Measurements from ENCODE around the gene UBQLN2. TPM values are rescaled to one million over a fixed set of nuclear protein-coding genes. Genes with fewer than 3 reads are reported as not detected.

The UBQLN2 gene
- total RNA-seq, 1 experiment from 2014 or later = 22.6 TPM

DNA sequence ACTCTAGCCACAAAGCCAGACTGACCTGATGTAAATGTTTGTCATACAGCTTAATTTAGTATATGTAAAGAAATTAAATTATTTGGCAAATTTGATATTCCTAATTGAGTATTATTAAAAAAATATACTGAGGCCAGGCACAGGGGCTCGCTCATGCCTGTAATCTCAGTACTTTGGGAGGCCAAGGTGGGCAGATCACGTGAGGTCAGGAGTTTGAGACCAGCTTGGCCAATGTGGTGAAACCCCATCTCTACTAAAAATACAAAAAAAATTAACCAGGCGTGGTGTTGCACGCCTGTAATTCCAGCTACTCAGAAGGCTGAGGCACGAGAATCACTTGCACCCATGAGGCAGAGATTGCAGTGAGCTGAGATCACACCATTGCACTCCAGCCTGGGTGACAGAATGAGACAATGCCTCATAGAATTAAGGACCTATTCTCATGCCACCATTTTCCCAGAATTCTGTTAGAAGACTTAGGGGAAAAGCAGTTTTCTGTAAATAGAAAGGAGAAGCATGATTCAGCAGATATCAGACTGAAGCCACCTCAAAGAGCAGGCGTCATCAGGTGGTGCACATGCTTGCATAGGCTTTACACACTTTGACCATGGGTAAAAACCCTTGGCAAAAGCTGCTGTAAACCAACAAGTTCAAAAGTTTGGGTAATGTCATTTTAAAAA, 6.1 kb downstream of the UBQLN2 start:
- Mint-ChIP-seq H3K27me3 (ENCODE audit: insufficient read depth, unreplicated experiment) (no peaks in the 10 kb centered on the region), H3K27ac (ENCODE audit: unreplicated experiment) (no peak overlapping the region), H3K4me1 (ENCODE audit: low read depth, unreplicated experiment) (peaks cover 7% of the 10 kb centered on the region), H3K4me3 (ENCODE audit: unreplicated experiment) (no peak overlapping the region), H3K9me3 (ENCODE audit: unreplicated experiment) (no peaks in the 10 kb centered on the region), H3K36me3 (ENCODE audit: insufficient read depth, unreplicated experiment) (no peaks in the 10 kb centered on the region)
- no peaks in the 10 kb centered on the region for H3K27me3 ChIP-seq (replicated peaks; ENCODE audit: control insufficient read depth, insufficient read depth, low read length)
- no TSS peak for BruUV-seq (replicated peaks)
- no peak overlapping the region for H3K4me3 ChIP-seq (ENCODE audit: low read depth, low read length)
- H3K36me3 ChIP-seq (ENCODE audit: control insufficient read depth, insufficient read depth, low read length) = peaks cover 1% of the 10 kb centered on the region; the same call in 1 of the 2 replicates
- intact Hi-C loops (cut with micrococcal nuclease; ENCODE audit: unreplicated experiment) = no loop called here
- no peaks in the 10 kb centered on the region for H3K9me3 ChIP-seq
- TF ChIP-seq, protein P1, sequence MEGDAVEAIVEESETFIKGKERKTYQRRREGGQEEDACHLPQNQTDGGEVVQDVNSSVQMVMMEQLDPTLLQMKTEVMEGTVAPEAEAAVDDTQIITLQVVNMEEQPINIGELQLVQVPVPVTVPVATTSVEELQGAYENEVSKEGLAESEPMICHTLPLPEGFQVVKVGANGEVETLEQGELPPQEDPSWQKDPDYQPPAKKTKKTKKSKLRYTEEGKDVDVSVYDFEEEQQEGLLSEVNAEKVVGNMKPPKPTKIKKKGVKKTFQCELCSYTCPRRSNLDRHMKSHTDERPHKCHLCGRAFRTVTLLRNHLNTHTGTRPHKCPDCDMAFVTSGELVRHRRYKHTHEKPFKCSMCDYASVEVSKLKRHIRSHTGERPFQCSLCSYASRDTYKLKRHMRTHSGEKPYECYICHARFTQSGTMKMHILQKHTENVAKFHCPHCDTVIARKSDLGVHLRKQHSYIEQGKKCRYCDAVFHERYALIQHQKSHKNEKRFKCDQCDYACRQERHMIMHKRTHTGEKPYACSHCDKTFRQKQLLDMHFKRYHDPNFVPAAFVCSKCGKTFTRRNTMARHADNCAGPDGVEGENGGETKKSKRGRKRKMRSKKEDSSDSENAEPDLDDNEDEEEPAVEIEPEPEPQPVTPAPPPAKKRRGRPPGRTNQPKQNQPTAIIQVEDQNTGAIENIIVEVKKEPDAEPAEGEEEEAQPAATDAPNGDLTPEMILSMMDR (IDR thresholded peaks at IDR 0.05; ENCODE audit: insufficient read depth in 1 of 2, low read depth in 1 of 2, low read length in 1 of 2, severe bottlenecking in 1 of 2, unreplicated experiment in 1 of 2) = no peak
- no peak for DNase-seq
- CTCF ChIA-PET = no interaction called here
- POLR2A ChIA-PET = no interaction called here
- H3K4me1 ChIP-seq = no peaks in the 10 kb centered on the region

DNA sequence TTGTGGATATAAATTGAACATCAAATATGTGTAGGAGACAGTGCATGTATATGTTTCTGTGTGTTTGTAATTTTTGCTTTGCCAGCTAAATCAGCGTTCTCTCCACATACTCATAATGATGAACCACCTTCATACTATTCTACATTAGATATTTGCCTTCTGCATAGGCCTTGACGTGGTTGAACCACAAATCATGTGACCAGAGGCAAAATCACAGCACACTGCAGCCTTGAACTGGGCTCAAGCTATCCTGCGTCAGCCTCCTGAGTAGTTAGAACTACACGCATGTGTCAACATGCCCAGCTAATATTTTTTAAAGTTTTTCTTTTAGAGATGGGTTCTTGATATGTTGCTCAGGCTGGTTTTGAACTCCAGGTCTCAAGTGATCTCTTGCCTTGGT, 9.5 kb downstream of the UBQLN2 start:
- H3K4me1 ChIP-seq = no peaks in the 10 kb centered on the region
- Mint-ChIP-seq H3K9me3 (ENCODE audit: unreplicated experiment) (no peaks in the 10 kb centered on the region), H3K4me1 (ENCODE audit: low read depth, unreplicated experiment) (no peaks in the 10 kb centered on the region), H3K4me3 (ENCODE audit: unreplicated experiment) (no peak overlapping the region), H3K27me3 (ENCODE audit: insufficient read depth, unreplicated experiment) (no peaks in the 10 kb centered on the region), H3K27ac (ENCODE audit: unreplicated experiment) (no peak overlapping the region), H3K36me3 (ENCODE audit: insufficient read depth, unreplicated experiment) (peaks cover 4% of the 10 kb centered on the region)
- H3K4me3 ChIP-seq (ENCODE audit: low read depth, low read length) = no peak overlapping the region
- no peaks in the 10 kb centered on the region for H3K27me3 ChIP-seq (replicated peaks; ENCODE audit: control insufficient read depth, insufficient read depth, low read length)
- intact Hi-C loops (cut with micrococcal nuclease; ENCODE audit: unreplicated experiment) = no loop called here
- no peaks in the 10 kb centered on the region for H3K9me3 ChIP-seq
- ChIA-PET CTCF (no interaction called here), POLR2A (no interaction called here)
- no TSS peak for BruUV-seq (replicated peaks)
- TF ChIP-seq, protein P1 (IDR thresholded peaks at IDR 0.05; ENCODE audit: insufficient read depth in 1 of 2, low read depth in 1 of 2, low read length in 1 of 2, severe bottlenecking in 1 of 2, unreplicated experiment in 1 of 2) = no peak
- H3K36me3 ChIP-seq (ENCODE audit: control insufficient read depth, insufficient read depth, low read length) = peaks cover 1% of the 10 kb centered on the region; the same call in 1 of the 2 replicates
- DNase-seq = no peak

DNA sequence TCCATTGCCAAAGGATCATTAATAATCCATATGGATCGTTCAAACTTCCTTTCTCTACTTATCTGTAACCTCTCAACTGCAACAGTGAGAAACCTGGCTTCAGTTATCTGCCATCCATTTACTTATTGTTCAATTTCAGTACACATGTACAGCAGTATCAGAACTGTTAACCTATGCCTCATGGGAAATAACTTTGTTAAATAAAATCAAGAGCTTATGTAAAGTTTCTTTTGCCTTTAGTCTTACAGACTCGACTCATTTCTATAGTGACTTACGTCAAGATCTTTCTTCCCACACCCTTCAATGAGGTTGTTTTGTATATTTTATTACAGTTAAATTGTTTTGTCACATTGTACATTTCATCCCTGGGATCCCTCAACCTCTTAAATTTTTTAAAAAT, 11.4 kb downstream of the UBQLN2 start:
- H3K4me3 Mint-ChIP-seq (ENCODE audit: unreplicated experiment) = no peak overlapping the region
- intact Hi-C loops (cut with micrococcal nuclease; ENCODE audit: unreplicated experiment) = no loop called here
- ChIA-PET POLR2A (no interaction called here), CTCF (no interaction called here)
- no peak overlapping the region for H3K4me3 ChIP-seq (ENCODE audit: low read depth, low read length)
- H3K36me3 Mint-ChIP-seq (ENCODE audit: insufficient read depth, unreplicated experiment) = peaks cover 4% of the 10 kb centered on the region
- no peaks in the 10 kb centered on the region for H3K9me3 Mint-ChIP-seq (ENCODE audit: unreplicated experiment)
- no peaks in the 10 kb centered on the region for H3K4me1 ChIP-seq
- no peaks in the 10 kb centered on the region for H3K4me1 Mint-ChIP-seq (ENCODE audit: low read depth, unreplicated experiment)
- TF ChIP-seq, protein P1 (IDR thresholded peaks at IDR 0.05; ENCODE audit: insufficient read depth in 1 of 2, low read depth in 1 of 2, low read length in 1 of 2, severe bottlenecking in 1 of 2, unreplicated experiment in 1 of 2) = no peak
- BruUV-seq (replicated peaks) = no TSS peak
- no peaks in the 10 kb centered on the region for H3K36me3 ChIP-seq (ENCODE audit: control insufficient read depth, insufficient read depth, low read length)
- no peaks in the 10 kb centered on the region for H3K27me3 ChIP-seq (replicated peaks; ENCODE audit: control insufficient read depth, insufficient read depth, low read length)
- DNase-seq = no peak
- H3K9me3 ChIP-seq = no peaks in the 10 kb centered on the region
- no peaks in the 10 kb centered on the region for H3K27me3 Mint-ChIP-seq (ENCODE audit: insufficient read depth, unreplicated experiment)
- H3K27ac Mint-ChIP-seq (ENCODE audit: unreplicated experiment) = no peak overlapping the region
